HG03095 (cell line): ENCODE measurements around the gene POLRMT.

ENCODE experiments used
- ATAC-seq: cut with Tn5 transposase; IDR thresholded peaks from one replicate; pipeline ENCODE4 v1.9.1; 2021; ENCODE audit warnings: moderate library complexity; ENCODE audit not compliant: unreplicated experiment

Gene POLRMT

DNA sequence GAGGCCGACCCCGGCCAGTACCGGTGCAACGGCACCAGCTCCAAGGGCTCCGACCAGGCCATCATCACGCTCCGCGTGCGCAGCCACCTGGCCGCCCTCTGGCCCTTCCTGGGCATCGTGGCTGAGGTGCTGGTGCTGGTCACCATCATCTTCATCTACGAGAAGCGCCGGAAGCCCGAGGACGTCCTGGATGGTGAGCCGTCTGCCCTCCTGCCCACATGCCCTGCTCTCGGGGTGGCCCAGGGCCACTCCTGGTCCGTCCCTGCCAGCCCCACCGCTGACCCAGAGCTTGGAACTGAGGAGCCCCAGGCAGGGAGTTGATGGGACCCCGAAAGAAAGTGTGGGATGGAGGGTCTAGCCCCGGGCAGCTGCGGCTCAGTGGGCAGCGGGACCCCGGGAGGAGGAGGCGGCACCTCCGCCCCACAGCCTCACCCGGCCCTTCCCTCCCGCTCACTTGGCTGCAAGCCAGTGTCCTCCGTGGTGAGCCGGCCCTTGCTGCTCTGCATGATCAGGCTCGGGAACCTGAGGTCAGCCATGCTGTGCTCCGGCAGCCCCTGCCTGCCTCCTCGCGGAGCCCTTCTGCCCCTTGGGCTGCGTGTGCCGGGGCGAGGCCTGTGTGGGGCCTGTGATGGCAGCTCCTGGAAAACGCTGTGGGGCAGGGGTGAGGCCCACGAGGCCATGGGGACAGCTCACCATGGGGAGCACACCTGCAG lies 51.8 kb downstream of the POLRMT start:
- no peak for ATAC-seq

DNA sequence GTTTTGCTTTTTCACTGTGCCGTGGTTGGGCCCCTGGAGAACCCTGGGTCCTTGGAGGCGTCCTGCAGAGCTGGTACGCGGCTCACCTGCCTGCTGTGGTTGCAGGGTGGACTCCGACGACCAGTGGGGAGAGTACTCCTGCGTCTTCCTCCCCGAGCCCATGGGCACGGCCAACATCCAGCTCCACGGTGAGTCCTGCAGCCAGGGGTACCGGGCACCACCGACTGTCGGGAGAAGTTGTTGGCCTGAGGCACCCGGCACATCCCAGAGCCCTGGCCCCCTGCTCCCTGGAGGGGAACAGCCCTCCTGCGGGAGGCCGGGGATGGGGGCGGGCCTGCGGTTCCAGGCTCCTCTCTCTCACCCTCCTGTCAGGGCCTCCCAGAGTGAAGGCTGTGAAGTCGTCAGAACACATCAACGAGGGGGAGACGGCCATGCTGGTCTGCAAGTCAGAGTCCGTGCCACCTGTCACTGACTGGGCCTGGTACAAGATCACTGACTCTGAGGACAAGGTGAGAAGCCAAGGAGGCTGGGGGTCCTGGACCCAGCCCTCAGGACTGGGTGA lies 53.0 kb downstream of the POLRMT start:
- ATAC-seq, result no peak

DNA sequence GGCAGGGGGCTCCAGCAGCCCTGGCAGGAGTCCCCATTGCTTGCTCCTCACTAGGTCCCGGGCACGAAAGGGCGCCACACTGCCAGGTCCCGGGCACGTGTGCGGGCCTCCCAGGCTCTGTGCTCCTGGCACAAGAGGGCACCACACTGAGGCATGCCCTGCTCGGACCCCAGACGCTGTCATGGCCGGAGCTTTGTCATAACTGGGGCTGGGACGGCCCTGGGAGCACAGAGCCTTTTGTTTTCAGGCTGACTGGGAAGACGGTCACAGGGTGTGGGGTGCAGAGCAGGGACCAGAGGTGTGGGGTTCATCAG lies 53.5 kb downstream of the POLRMT start:
- no peak for ATAC-seq

DNA sequence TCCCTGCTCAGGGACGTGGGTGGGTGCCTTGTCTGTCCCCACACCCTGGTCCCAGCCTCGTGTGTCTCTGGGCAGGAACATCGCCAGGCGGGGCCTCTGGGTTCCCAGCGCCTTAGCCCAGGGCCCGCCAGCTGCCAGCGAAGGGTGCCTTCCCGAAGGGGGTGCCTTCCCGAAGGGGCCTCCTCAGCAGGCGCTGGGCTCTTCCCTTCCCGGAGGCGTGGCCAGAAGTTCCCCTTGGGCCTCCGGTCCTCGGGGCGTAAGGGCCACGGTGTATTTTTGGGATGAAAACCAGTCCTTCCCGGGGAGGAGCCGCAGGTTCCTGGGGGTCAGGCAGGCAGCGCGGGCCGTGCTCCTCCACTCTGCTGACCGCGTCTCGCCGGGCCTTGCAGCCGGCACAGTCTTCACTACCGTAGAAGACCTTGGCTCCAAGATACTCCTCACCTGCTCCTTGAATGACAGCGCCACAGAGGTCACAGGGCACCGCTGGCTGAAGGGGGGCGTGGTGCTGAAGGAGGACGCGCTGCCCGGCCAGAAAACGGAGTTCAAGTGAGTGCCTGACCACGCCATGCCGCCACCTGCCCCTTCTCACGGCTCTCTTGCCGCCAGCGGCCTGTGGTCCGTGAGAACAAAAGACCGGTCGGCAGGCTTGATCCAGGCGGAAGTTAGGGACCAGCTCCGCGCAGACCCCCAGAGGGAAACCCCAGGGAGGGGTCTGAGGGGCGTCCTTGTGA lies 54.1 kb downstream of the POLRMT start:
- no peak for ATAC-seq

DNA sequence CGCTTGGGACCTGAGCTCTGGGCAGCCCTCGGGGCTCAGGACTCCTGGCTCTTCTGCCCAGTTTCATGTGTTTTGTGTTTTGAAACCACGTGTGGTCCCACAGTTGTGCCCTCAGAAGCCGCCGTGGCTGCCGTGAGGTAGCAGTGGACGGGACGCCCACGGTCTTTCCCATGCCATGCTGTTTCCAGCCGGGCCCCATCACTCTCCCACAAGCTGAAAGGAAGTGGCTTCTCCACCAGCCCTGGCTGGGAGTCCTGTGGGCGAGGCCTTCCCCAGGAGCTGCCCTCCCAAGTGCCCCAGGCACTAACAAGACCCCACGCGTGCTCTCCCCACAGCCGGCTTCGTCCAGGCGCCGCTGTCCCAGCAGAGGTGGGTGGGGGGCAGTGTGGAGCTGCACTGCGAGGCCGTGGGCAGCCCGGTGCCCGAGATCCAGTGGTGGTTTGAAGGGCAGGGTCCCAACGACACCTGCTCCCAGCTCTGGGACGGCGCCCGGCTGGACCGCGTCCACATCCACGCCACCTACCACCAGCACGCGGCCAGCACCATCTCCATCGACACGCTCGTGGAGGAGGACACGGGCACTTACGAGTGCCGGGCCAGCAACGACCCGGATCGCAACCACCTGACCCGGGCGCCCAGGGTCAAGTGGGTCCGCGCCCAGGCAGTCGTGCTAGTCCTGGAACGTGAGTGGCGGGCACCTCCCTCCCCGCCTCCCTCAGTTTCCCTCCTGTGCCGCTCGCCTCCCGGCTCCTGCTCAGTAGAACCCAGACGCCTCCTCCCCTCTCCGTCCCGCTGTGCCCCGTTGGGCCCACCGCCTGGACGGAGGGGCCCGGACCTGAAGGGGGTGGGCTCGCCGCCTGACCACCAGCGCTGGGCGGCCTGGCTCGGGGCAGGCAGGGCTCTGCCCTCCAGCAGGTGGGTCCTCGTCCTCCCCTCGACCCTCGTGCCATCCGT lies 55.6 kb downstream of the POLRMT start:
- ATAC-seq, result no peak

DNA sequence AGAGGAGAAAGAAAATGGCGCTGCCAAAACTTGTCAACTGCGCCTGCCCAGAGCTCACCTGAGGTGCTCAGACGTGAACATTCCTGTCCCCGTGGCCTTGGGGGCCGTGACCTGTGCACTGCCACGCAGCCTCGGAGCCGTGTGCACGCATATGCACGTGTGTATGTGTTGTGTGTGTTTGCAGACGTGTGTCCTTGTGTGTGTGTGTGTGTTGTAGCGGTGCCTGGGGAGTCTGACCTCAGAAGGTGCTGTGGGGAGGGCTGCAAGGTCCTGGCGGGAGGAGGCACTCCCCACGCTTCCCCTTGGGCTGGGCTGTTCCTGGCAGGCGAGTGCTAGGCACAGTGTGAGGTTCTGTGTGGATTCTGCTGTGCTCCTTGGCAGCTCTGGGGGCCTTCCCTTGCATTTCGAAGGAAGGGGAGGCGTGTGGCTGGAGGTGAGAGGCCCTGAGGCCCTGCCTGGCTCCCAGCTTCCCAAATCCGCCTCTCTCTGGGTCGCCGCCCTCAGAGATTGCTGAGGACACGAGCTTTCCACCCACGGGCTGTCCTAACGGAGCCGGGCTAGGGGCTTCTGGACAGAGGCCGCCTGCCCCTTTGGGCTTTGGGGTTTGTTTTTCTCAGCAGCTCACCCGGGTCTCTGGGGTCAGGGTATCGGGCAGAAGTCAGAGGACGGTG lies 56.4 kb downstream of the POLRMT start:
- ATAC-seq, result no peak

DNA sequence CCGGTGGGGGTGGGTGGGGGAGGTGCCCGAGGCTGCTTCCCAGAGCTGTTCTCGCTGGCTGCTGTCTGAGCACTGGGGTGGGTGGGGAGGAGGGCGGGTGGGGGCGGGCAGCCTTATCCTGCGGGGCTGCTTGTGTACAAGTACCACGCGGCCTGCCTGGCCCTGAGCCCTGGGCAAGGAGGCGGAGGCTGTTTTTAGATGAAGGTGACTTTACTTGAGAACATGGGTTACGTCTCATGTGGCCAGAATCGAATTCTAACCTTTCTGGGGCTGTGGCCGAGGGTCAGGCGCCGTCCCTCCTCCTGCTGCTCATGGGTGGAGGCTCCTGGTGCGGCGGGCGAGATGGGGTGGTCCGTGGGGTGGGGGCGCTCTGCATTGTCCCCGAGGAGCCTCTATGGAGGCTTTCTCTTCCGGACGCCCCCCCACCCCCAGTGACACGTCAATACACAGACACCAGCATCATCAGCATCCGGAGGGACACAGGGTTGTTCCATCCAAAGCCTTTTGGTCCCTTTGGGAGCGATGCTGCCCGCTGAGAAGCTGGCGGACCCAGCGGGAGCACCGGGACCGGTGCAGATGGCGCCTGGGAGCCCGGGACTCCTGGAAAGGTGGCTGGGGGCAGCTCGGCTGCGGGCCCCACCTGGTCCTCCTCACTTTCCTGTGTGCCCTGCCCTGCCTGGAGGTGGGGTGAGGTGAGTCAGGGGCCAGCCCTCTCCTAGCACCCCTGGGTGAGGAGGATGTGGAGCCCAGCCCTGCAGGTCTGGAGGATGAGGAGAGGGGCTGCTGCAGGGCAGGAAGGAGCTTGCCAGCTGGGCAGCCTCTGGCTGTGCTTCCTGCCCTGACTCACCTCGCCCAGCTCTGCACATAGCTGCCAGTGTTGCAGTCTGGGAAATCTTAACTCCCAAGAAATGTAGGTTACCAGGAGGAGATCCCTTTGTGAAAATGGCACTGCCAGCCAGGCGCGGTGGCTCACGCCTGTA lies 57.5 kb downstream of the POLRMT start:
- no peak for ATAC-seq

DNA sequence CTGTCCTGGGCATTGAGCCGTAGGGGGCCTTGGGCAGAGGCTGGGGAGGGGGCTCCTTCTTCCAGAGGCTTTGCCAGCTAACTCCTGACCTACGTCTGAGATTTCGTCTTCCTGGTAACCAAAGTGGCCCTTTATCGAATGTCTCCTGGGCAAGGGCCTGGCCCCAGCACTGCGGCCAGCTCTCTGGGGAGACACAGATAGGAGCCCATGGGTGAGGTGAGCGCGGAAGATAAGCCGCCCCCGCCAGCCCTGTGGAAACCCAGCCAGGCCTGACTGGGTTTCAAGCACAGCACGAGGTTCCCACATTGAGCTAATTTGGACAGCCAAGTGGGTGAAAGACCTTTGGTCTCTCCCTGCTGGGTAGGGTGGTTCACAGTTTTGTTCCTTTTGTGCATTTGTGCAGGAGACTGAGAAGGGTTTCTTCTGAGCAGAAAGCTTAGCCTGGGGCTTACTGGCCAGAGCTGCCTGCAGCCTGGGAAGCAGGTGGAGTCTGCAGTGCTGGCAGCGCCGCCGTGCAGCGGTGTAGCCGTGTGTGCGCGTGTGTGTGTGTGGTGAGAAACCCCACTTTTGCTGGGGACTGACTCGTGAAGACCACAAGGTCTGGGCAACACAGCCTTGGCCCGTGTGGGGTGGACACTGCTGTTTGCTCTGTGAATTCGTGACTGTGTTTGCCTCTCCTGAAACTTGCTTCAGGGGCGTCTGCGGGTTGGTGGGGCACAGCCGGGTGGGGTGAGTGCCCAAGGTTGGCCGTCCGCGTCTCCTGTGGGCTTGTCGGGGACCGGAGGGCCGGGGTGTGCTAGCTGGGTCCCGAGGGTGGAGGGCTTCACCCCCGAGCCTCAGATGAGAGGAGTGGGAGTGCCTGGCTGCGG lies 58.4 kb downstream of the POLRMT start:
- ATAC-seq, result no peak

DNA sequence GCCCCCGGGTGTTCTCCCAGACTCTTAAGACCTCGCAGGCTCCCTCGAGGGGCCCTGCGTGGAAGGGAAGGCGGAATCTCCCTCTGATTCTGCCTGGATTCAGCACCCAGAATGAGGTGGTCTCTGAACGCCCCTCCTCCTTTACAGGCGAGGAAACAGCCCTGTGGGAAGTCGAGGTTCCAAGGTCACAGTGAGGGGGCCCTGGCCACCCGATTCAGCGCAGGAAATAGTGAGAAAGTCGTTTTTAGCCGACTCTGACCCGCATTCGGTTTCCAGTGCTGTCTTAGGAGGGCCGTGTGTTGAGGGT lies 59.9 kb downstream of the POLRMT start:
- no peak for ATAC-seq

DNA sequence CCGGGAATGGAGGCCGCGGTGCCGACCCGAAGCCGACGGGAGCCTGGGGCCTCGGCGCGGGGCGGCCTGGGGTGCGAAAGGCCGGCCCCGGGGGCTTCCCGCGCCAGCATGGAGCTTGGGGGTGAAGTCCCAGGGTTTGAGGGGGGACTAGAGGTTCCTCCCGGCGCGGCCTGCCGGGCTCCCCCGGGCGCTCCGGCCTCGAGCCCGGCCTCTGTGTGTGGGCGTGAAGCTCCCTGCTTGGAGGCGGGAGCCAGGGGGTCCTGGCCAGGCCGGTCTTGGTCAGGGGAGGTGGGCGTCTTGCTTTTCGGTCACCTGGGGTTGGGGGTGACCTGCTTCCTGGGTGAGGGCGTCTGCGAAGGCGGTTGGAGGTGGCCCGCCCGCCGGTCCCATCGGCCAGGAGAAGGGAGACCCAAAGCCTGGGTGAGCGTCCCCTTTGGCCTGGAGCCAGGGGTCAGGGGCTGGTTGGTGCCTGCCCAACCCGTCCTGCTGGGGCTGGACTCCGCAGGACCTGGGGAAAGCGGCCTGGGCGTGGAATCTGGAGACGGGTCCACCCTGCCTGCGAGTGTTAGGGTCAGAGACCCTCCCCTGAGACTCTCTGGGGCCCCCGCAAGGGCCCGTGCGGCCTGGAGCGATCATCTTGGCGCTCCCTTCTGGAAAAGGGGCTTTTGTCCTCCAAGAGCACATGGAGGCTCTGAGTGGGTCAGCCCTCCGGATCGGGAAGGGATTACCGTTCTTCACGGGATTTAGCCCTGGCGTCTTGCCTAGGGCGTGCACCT lies 60.4 kb downstream of the POLRMT start:
- peak; percentile 22 for ATAC-seq

DNA sequence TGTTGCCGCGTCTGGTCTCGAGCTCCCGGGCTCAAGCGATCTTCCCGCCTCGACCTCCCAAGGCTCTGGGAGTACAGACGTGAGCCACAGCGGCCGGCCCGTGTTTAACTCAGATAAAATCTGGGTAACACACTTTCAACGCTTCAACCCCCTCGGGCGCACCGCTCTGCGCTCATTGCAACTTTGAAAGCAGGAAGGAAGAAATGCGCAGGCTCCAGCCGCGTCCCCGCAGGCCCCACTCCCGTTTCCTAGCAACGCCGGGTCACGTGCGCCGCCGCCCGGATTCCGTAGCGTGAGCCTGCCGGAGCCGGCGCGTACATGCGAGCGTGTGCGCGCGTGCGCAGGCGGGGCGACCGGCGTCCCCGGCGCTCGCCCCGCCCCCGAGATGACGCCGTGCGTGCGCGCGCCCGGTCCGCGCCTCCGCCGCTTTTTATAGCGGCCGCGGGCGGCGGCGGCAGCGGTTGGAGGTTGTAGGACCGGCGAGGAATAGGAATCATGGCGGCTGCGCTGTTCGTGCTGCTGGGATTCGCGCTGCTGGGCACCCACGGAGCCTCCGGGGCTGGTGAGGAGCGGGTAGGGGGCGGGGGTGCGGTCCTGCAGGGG lies 61.1 kb downstream of the POLRMT start, which contains the start of gene BSG:
Gene BSG (plus strand): TSS at position 457 of the 603 bp plus-strand sequence. CDS start 39 bp downstream, at position 496.
- ATAC-seq, result peak; percentile 60

DNA sequence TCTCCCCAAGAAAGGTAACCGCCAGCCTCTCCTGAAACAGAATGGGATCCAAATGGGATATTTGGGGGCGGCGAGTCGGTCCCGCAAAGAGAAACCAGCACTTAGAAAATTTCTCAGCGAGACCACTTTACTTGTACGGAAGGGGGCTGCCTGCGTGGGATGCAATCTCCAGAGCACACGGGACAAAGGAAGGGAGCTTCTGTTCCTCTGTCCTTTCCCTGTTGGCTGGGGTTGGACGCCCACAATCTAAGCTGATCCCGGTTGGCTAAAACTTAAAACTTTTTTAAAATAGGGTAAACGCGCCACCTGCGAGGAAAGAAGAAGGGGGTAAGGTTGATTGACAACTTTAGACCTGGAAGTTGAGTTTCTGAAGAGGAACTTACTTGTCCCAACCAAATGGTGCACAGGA lies 61.8 kb downstream of the POLRMT start:
- no peak for ATAC-seq

DNA sequence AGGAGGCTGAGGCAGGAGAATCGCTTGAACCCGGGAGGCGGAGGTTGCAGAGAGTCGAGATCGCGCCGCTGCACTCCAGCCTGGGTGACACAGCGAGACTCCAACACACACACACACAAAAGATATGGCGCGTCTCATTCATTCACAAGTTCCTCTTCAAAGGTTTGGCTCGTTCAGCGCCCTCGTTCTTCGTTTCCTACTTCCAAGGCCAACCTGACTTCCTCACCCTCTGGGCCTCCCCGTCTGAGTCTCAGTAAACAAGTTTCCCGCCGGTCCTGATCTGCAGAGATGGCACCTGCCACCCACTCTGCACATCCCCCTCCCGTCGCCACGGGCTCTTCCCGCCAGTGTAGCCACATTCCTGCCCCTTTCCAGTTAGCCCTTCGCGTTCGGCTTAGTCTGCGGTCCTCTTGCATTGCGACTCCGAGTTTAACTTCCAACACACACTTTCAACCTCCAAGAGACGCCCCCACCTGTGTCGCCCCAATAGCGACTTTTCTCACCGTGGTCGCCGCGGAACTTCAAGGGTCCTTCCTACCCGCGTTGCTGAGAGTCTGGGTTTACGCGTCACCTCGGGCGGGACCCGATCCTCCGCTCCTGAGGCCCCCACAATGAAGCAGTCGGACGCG lies 62.3 kb downstream of the POLRMT start:
- no peak for ATAC-seq

DNA sequence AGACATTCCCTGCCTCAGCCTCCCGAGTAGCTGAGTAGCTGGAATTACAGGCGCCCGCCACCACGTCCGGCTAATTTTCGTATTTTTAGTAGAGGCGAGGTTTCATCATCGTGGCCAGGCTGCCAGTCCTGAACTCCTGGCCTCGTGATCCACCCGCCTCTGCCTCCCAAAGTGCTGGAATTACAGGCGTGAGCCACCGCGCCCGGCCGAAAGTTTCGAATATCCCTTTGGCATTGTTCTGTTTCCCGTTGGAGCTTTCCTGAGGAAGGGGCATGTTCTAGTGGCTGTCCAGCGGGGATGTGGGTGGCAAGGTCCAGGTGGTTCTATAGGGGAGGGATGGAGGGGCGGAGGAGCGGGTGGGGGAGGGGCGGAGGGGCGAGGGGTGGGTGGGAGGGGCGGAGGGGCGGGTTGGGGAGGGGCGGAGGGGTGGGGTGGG lies 63.1 kb downstream of the POLRMT start:
- no peak for ATAC-seq

DNA sequence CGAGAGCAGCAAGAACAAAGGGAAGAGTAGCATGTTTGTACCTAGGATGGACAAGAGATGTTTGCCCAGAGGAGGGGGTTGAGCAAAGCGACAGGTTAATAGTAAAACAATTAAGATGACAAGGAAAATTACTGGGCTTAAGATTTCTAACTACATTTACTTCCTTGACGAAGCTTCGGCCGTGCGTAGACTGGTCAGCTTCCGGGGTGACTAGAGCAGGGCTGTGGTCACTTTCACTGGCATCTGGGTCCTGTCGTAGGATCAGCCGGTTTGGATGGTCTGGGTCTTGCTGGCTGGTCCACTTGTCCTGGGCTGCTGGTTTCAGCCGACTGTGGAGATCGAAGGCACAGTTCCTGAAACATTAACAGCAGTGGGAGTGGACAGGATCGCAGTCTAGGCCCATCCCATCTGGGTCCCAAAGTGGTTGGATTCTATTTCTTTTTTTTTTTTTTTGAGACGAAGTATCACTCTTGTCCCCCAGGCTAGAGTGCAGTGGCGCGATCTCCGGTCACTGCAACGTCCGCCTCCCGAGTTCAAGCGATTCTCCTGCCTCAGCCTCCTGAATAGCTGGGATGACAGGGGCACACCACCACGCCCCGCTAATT lies 65.9 kb downstream of the POLRMT start:
- no peak for ATAC-seq
